ENCODE results near the gene AGAP1.

GRCh38 chr2:236052926-236053821 lies 559.3 kb downstream of the AGAP1 start:
- TF ChIP-seq POLR2A (IDR thresholded peaks at IDR 0.05; ENCODE audit: low read depth, low read length), result no peak
- no peak for TF ChIP-seq PAX5 (IDR thresholded peaks at IDR 0.05; ENCODE audit: insufficient read depth, low read length, severe bottlenecking)
- no peak for TF ChIP-seq POLR2AphosphoS5 (IDR thresholded peaks at IDR 0.05; ENCODE audit: low read depth, low read length)
- TF ChIP-seq POU2F2 (IDR thresholded peaks at IDR 0.05; ENCODE audit: low read depth, low read length), result no peak
